Eye (tissue), 1 donor: ENCODE measurements around the gene GRIK2.
"Not testable (repeated sequence)": the region's sequence is repeated elsewhere in the genome, so short reads cannot be mapped to it uniquely, and the experiment has no call there.

Experiments
- DNase-seq: peaks from one replicate; pipeline ENCODE4 v3.0.0-alpha.2; 2015

The GRIK2 gene

GRCh38 chr6:101393251-101393828 lies at the start of gene GRIK2:
TSS of gene GRIK2 (plus strand) at chr6:101393708.
- peak; percentile 85 for DNase-seq

GRCh38 chr6:101344885-101345284 lies 48.6 kb upstream of the GRIK2 start:
- no peak for DNase-seq

GRCh38 chr6:101348816-101349215 lies 44.7 kb upstream of the GRIK2 start:
- DNase-seq: no peak

- not testable (repeated sequence) for DNase-seq
Observed at GRCh38 chr6:101350631-101351030, 42.9 kb upstream of the GRIK2 start.

- no peak for DNase-seq
Observed at GRCh38 chr6:101351173-101351572, 42.3 kb upstream of the GRIK2 start.

- no peak for DNase-seq
Observed at GRCh38 chr6:101352316-101352715, 41.2 kb upstream of the GRIK2 start.

GRCh38 chr6:101365181-101365580 lies 28.3 kb upstream of the GRIK2 start:
- no peak for DNase-seq

- DNase-seq: no peak
Observed at GRCh38 chr6:101379926-101380325, 13.6 kb upstream of the GRIK2 start.

GRCh38 chr6:101380897-101381630 lies 12.4 kb upstream of the GRIK2 start:
- peak; percentile 56 for DNase-seq

- not testable (repeated sequence) for DNase-seq
Observed at GRCh38 chr6:101383747-101384146, 9.8 kb upstream of the GRIK2 start.

GRCh38 chr6:101386982-101387381 lies 6.5 kb upstream of the GRIK2 start:
- DNase-seq: no peak

GRCh38 chr6:101391772-101392585 lies 1.5 kb upstream of the GRIK2 start:
- DNase-seq: peak; percentile 59

GRCh38 chr6:101392586-101393230 lies 800 bp upstream of the GRIK2 start:
- no peak for DNase-seq

GRCh38 chr6:101393829-101394251 lies 332 bp downstream of the GRIK2 start:
- DNase-seq: peak; percentile 76

- peak; percentile 7 for DNase-seq
Observed at GRCh38 chr6:101394936-101395335, 1.4 kb downstream of the GRIK2 start.

- no peak for DNase-seq
Observed at GRCh38 chr6:101395345-101395744, 1.8 kb downstream of the GRIK2 start.

- DNase-seq: peak; percentile 89
Observed at GRCh38 chr6:101396548-101397173, 3.2 kb downstream of the GRIK2 start.

GRCh38 chr6:101397199-101397598 lies 3.7 kb downstream of the GRIK2 start:
- peak; percentile 68 for DNase-seq

- peak; percentile 70 for DNase-seq
Observed at GRCh38 chr6:101398716-101399615, 5.5 kb downstream of the GRIK2 start.

- DNase-seq: peak; percentile 66
Observed at GRCh38 chr6:101399616-101400162, 6.2 kb downstream of the GRIK2 start.
